HG03432 (cell line): ENCODE measurements around the gene MRGPRX1.
"Not testable (repeated sequence)": the region's sequence is repeated elsewhere in the genome, so short reads cannot be mapped to it uniquely, and the experiment has no call there.

Source experiments
- ATAC-seq: cut with Tn5 transposase; IDR thresholded peaks from one replicate; pipeline ENCODE4 v1.9.1; 2021; ENCODE audit warnings: mild to moderate bottlenecking, moderate library complexity; ENCODE audit not compliant: unreplicated experiment

Gene MRGPRX1

GRCh38 chr11:18939314-18939713, at the start of gene MRGPRX1:
Gene MRGPRX1 (minus strand): TSS chr11:18939414. CDS start chr11:18934784, 4,630 bp downstream.
- no peak for ATAC-seq

DNA sequence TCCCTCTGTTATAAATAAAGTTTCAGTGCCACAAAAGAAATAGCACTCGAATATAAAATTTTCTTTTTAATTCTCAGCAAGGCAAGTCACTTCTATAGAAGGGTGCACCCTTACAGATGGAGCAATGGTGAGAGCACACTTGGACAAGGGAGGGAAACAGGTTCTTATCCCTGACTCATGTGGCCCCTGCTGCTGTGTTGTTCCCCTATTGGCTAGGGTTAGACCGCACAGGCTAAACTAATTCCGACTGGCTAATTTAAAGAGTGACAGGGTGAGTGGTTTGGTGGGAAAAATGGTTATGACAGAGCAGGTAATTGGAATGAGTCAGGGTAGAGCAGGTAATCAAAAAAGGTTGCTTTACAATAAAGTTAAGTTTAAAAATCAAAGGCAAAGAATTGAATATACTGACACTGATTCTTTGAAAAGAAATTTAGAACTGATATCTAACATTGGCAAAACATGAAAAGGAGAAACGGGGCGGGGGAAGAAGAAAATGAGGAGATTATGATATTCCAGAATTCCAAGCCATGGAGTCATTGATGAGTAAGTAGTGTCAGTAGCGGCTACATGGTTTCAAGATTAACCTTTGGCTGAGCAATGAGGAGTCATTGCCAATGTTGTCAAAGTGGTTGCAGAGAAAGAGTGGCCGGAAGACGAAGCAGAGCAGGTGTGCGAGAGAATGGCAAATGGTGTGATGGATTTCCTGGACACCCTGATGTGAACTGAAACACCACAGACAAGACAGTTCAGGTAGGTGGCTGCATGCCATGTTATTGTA, 48.4 kb upstream of the MRGPRX1 start:
- ATAC-seq, result no peak

DNA sequence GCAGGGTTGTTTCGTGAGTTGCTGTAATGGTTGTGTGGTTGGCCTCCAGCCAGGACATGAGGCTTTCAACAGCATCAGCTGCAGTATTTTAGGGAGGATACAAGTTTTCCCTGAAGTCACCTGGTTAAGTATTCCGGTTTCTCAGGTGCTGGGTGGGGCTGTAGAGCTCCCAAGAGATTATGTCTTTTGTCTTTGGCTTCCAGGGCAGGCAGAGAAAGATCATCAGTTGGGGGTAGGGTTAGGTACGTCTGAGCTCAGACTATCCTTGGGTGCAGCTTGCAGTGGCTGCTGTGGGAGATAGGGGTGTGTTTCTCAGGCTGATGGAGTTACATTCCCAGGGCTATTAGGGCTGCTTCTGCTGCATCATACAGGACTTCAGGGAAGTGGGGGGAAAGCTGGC, 47.5 kb upstream of the MRGPRX1 start:
- ATAC-seq, result no peak

DNA sequence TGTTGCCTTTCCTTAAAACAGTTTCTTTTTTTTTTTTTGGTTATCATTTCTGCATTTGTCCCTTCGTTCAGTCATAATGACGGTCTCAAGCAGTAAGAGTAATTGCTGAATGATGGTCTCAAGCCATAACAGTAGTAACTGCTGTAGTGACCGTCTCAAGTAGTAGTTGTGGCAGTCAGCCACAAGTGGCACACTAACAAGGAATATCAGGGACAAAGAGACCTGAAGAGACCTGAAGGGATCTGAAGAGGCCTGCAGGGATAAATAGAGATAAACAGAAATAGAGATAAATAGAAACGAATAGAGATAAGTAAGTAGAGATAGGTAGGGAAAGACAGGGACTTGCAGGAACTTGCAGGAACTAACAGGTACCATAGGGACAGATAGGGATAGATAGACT, 42.7 kb upstream of the MRGPRX1 start:
- no peak for ATAC-seq

GRCh38 chr11:18974192-18974591, 35.0 kb upstream of the MRGPRX1 start:
- no peak for ATAC-seq

DNA sequence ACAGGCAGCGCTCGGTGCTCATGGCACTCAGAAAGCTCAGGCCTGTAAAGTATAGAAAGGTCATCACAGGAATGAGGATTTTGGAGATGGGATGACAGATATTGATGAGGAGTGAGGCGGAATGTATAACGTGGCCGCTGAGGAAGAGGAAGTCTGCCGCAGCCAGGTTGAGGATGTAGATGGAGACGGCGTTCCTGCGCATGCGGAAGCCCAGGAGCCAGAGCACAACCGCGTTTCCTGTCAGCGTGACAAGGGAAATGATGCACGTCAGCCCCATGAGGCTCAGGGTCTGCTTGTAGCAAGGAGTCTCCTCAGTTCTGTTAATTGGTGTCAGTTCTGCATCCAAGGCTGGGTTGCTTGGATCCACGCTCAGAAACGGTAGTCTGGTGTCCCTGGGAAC, 33.1 kb upstream of the MRGPRX1 start:
- ATAC-seq, result no peak

- no peak for ATAC-seq
Measured at GRCh38 chr11:18969720-18970119, 30.5 kb upstream of the MRGPRX1 start.

- no peak for ATAC-seq
Measured at GRCh38 chr11:18958221-18958910, 19.2 kb upstream of the MRGPRX1 start.

GRCh38 chr11:18956630-18957029, 17.4 kb upstream of the MRGPRX1 start:
- no peak for ATAC-seq

DNA sequence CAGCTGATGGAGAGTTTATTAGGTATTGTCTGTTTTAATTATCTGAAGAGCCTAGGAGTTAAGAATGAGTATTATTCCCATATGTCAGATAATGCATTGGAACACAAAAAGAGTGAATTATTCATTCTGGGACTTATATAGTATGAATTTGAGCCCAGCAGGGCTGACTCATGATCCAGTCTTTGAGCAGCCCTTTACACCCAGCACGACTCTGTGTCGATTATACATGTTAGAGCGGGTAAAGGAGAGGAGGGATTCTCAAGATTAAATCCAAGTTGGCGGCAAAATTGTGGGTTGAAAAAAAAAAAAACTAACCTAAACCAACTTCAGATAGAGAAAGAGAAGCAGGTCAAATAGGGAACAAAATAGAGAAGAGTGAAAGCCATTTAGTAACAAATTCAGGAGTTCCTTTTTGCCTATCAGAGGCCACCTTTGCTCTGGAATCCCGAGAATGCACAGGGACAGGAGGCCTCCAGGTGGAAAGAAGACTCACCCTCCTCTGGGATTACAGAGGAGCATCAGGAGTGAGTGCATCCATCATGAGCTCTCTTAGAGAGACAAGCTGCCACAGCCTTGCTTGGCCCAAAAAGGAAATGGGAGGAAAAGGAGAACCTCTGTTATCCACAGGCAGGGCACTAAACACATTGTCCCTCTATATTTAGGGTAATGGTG, 3.1 kb downstream of the MRGPRX1 start:
- no peak for ATAC-seq

DNA sequence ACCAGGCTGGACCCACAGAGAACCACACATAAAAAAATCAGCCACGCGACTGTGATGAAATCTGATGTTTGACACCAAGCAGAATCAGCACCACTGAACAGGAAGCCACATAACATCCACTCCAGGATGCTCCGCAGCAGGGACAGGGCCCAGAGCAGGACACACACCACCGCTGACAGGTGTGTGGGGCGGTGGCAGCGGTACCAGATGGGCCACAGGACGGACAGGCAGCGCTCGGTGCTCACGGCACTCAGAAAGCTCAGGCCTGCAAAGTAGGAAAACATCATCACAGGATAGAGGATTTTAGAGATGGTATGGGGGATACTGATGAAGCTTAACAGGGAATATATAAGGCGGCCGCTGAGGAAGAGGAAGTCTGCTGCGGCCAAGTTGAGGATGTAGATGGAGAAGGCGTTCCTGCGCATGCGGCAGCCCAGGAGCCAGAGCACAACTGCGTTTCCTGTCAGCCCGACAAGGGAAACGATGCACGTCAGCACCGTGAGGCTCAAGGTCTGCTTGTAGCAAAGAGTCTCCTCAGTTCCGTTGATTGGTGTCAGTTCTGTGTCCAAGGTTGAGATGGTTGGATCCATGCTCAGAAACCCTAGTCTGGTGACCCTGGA, 4.9 kb downstream of the MRGPRX1 start:
- ATAC-seq, result no peak

DNA sequence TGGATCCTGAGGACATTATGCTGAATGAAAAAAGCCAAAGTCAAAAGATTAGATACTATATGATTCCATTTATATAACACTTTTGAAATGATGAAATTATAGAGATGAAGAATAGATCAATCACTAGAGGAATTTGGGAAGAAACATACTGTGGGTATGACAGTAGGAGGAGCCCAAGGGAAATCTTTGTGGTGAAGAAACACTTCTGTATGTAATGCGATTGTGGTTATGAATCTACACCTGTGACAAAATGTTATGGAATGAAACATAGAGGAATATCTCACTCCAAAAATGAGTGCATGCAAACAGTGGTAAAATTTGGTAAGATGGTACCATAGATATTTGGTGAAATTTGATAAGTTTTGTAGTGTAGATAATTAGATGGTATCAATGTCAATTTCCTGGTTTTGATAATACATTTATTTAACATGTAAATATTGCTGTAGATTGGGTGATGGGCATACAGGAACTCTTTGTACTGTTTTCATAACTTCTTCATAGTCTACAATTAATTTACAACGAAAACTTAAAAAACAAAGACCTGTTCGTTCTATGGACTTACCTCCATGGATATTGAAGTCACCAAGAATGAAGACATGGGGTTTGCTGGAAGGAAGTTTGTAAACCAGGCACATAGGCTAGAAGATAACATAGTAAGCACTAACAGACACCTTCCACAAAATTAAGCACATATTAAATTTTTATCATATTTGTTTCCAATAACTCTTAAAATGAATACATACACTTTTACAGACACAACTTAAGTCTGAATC, 11.5 kb downstream of the MRGPRX1 start:
- no peak for ATAC-seq

GRCh38 chr11:18925426-18925825, 13.8 kb downstream of the MRGPRX1 start:
- ATAC-seq, result not testable (repeated sequence)

DNA sequence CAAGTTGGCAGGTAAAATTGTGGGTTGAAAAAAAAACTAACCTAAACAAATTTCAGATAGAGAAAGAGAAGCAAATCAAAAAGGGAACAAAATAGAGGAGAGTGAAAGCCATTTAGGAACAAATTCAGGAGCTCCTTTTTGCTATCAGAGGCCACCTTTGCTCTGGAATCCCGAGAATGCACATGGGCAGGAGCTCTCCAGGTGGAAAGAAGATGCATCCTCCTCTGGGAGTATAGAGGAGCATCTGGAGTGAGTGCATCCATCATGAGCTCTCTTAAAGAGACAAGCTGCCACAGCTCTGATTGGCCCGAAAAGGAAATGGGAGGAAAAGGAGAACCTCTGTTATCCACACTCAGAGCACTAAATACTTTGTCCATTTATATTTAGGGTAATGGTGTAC, 26.3 kb downstream of the MRGPRX1 start:
- ATAC-seq, result no peak

GRCh38 chr11:18907391-18907790, 31.8 kb downstream of the MRGPRX1 start:
- ATAC-seq, result no peak

DNA sequence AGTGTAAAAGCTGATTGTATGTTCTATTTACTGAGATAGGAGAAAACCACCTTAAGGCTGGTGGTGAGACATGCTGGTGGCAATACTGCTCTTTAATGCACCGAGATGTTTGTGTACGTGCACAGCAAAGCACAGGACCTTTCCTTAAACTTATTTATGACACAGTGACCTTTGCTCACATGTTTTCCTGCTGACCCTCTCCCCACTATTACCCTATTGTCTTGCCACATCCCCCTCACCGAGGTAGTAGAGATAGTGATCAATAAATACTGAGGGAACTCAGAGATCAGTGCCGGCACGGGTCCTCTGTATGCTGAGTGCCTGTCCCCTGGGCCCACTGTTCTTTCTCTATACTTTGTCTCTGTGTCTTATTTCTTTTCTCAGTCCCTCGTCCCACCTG, 38.6 kb downstream of the MRGPRX1 start:
- not testable (repeated sequence) for ATAC-seq

- ATAC-seq, result not testable (repeated sequence)
Measured at GRCh38 chr11:18900151-18900611, 39.0 kb downstream of the MRGPRX1 start.

DNA sequence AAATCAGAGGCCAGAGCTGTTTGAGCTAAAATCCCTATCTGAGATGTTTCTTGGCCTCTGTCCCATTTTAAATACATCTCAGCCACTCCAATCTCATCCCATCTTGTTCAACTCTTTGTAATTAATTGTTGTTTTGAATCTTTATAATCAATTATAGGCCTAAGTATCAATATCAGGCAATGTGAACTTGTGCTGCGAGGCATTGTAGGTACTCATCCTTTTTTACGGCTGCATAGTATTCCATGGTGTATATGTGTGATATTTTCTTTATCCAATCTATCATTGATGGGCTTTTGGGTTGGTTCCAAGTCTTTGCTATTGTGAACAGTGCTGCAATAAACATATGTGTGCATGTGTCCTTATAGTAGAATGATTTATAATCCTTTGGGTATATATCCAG, 47.5 kb downstream of the MRGPRX1 start:
- ATAC-seq, result not testable (repeated sequence)

DNA sequence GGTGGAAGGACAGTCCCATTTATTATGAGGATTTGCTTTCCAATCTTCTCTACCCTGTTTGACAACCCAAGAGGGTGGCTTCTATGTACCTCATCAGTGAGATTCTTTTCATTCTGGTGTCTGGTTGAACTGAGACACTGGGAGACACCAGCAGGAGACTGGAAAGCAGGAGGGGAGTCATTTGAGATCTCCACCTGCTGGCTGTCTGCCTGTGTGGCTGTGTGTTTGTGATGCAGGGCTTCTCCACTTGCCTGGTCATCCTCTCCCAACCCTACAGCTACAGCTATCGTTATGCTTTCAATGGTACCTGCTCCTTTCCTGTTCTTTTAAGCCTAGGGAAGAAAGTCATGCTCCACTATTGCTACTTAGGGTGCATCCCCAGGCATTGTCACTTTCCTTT, 48.6 kb downstream of the MRGPRX1 start:
- no peak for ATAC-seq
